ENCODE data around the gene BARX1.

The BARX1 gene

GRCh38 chr9:93955111-93955980 lies at the start of gene BARX1:
TSS of gene BARX1 (minus strand) at chr9:93955355. CDS start at chr9:93955146, 209 bp downstream.
- no peak for DNase-seq (ENCODE audit: low read depth in 1 of 2, low spot score in 1 of 2)
- no peak for TF ChIP-seq JUND (IDR thresholded peaks at IDR 0.05; ENCODE audit: low read depth)
- in situ Hi-C loops (cut with HindIII; ENCODE audit: low pct_unique_long_range_greater_than_20kb, low sequenced_read_pairs), result no loop called here

GRCh38 chr9:94002316-94003140 lies 47.4 kb upstream of the BARX1 start:
- in situ Hi-C loops (cut with HindIII; ENCODE audit: low pct_unique_long_range_greater_than_20kb, low sequenced_read_pairs), result no loop called here
- DNase-seq (ENCODE audit: low read depth in 1 of 2, low spot score in 1 of 2), result peak; percentile 9 to 71
- TF ChIP-seq JUND (IDR thresholded peaks at IDR 0.05; ENCODE audit: low read depth), result no peak

- in situ Hi-C loops (cut with HindIII; ENCODE audit: low pct_unique_long_range_greater_than_20kb, low sequenced_read_pairs), result no loop called here
- DNase-seq (ENCODE audit: low read depth in 1 of 2, low spot score in 1 of 2), result no peak
- no peak for TF ChIP-seq JUND (IDR thresholded peaks at IDR 0.05; ENCODE audit: low read depth)
Measured at GRCh38 chr9:93996863-93997262, 41.7 kb upstream of the BARX1 start.

GRCh38 chr9:93996367-93996766 lies 41.2 kb upstream of the BARX1 start:
- DNase-seq (ENCODE audit: low read depth in 1 of 2, low spot score in 1 of 2), result no peak
- TF ChIP-seq JUND (IDR thresholded peaks at IDR 0.05; ENCODE audit: low read depth), result no peak
- in situ Hi-C loops (cut with HindIII; ENCODE audit: low pct_unique_long_range_greater_than_20kb, low sequenced_read_pairs), result no loop called here

GRCh38 chr9:93994545-93994944 lies 39.4 kb upstream of the BARX1 start:
- DNase-seq (ENCODE audit: low read depth in 1 of 2, low spot score in 1 of 2), result no peak
- in situ Hi-C loops (cut with HindIII; ENCODE audit: low pct_unique_long_range_greater_than_20kb, low sequenced_read_pairs), result no loop called here
- TF ChIP-seq JUND (IDR thresholded peaks at IDR 0.05; ENCODE audit: low read depth), result no peak

- TF ChIP-seq JUND (IDR thresholded peaks at IDR 0.05; ENCODE audit: low read depth), result no peak
- DNase-seq (ENCODE audit: low read depth in 1 of 2, low spot score in 1 of 2), result no peak
- in situ Hi-C loops (cut with HindIII; ENCODE audit: low pct_unique_long_range_greater_than_20kb, low sequenced_read_pairs), result no loop called here
Measured at GRCh38 chr9:93994132-93994531, 39.0 kb upstream of the BARX1 start.

GRCh38 chr9:93992830-93993229 lies 37.7 kb upstream of the BARX1 start:
- DNase-seq (ENCODE audit: low read depth in 1 of 2, low spot score in 1 of 2), result no peak
- no peak for TF ChIP-seq JUND (IDR thresholded peaks at IDR 0.05; ENCODE audit: low read depth)
- in situ Hi-C loops (cut with HindIII; ENCODE audit: low pct_unique_long_range_greater_than_20kb, low sequenced_read_pairs), result no loop called here

- no peak for DNase-seq (ENCODE audit: low read depth in 1 of 2, low spot score in 1 of 2)
- TF ChIP-seq JUND (IDR thresholded peaks at IDR 0.05; ENCODE audit: low read depth), result no peak
- in situ Hi-C loops (cut with HindIII; ENCODE audit: low pct_unique_long_range_greater_than_20kb, low sequenced_read_pairs), result no loop called here
Measured at GRCh38 chr9:93990448-93990847, 35.3 kb upstream of the BARX1 start.

- no peak for TF ChIP-seq JUND (IDR thresholded peaks at IDR 0.05; ENCODE audit: low read depth)
- no peak for DNase-seq (ENCODE audit: low read depth in 1 of 2, low spot score in 1 of 2)
- in situ Hi-C loops (cut with HindIII; ENCODE audit: low pct_unique_long_range_greater_than_20kb, low sequenced_read_pairs), result no loop called here
Measured at GRCh38 chr9:93988056-93988455, 32.9 kb upstream of the BARX1 start.

GRCh38 chr9:93984860-93985259 lies 29.7 kb upstream of the BARX1 start:
- no peak for TF ChIP-seq JUND (IDR thresholded peaks at IDR 0.05; ENCODE audit: low read depth)
- in situ Hi-C loops (cut with HindIII; ENCODE audit: low pct_unique_long_range_greater_than_20kb, low sequenced_read_pairs), result no loop called here
- DNase-seq (ENCODE audit: low read depth in 1 of 2, low spot score in 1 of 2), result no peak

- TF ChIP-seq JUND (IDR thresholded peaks at IDR 0.05; ENCODE audit: low read depth), result no peak
- DNase-seq (ENCODE audit: low read depth in 1 of 2, low spot score in 1 of 2), result no peak
- in situ Hi-C loops (cut with HindIII; ENCODE audit: low pct_unique_long_range_greater_than_20kb, low sequenced_read_pairs), result no loop called here
Measured at GRCh38 chr9:93983875-93984274, 28.7 kb upstream of the BARX1 start.

- no peak for TF ChIP-seq JUND (IDR thresholded peaks at IDR 0.05; ENCODE audit: low read depth)
- no peak for DNase-seq (ENCODE audit: low read depth in 1 of 2, low spot score in 1 of 2)
- in situ Hi-C loops (cut with HindIII; ENCODE audit: low pct_unique_long_range_greater_than_20kb, low sequenced_read_pairs), result no loop called here
Measured at GRCh38 chr9:93979721-93980120, 24.6 kb upstream of the BARX1 start.

GRCh38 chr9:93978551-93978950 lies 23.4 kb upstream of the BARX1 start:
- in situ Hi-C loops (cut with HindIII; ENCODE audit: low pct_unique_long_range_greater_than_20kb, low sequenced_read_pairs), result no loop called here
- TF ChIP-seq JUND (IDR thresholded peaks at IDR 0.05; ENCODE audit: low read depth), result no peak
- no peak for DNase-seq (ENCODE audit: low read depth in 1 of 2, low spot score in 1 of 2)

Measured in T47D (cell line).